ENCODE data around the gene BLM.
"Not testable (repeated sequence)": the region's sequence is repeated elsewhere in the genome, so short reads cannot be mapped to it uniquely, and the experiment has no call there.

DNA sequence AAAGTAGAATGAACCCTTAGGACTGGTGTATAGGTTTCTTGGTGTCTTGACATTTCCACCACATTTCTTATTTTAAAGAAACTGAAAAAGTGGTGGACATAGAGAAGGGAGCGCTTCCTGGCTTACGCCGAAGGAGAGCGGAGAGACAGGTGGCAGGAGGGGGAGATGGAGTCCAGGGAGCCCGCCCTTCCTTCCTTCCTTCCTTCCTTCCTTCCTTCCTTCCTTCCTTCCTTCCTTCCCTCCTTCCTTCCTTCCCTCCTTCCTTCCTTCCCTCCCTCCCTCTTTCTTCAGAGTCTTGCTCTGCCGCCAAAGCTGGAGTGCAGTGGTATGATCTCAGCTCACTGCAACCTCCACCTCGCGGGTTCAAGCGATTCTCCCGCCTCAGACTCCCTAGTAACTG is 43.8 kb upstream of the BLM start:
- TF ChIP-seq ZSCAN20 (CRISPR knock-in tag; IDR thresholded peaks at IDR 0.05); POLR2A (IDR thresholded peaks at IDR 0.05; ENCODE audit: low read length); RCOR1 (IDR thresholded peaks at IDR 0.05; ENCODE audit: low read depth, low read length); CBX8 (IDR thresholded peaks at IDR 0.05); CEBPB (IDR thresholded peaks at IDR 0.05); BHLHE40 (IDR thresholded peaks at IDR 0.05; ENCODE audit: low read depth, low read length); MAFK (IDR thresholded peaks at IDR 0.05; ENCODE audit: partially characterized antibody); MYC (IDR thresholded peaks at IDR 0.05; ENCODE audit: borderline replicate concordance, low read length); KDM1A (IDR thresholded peaks at IDR 0.05; ENCODE audit: low read depth); REST (IDR thresholded peaks at IDR 0.05): not testable (repeated sequence)
- TF ChIP-seq, protein P1, sequence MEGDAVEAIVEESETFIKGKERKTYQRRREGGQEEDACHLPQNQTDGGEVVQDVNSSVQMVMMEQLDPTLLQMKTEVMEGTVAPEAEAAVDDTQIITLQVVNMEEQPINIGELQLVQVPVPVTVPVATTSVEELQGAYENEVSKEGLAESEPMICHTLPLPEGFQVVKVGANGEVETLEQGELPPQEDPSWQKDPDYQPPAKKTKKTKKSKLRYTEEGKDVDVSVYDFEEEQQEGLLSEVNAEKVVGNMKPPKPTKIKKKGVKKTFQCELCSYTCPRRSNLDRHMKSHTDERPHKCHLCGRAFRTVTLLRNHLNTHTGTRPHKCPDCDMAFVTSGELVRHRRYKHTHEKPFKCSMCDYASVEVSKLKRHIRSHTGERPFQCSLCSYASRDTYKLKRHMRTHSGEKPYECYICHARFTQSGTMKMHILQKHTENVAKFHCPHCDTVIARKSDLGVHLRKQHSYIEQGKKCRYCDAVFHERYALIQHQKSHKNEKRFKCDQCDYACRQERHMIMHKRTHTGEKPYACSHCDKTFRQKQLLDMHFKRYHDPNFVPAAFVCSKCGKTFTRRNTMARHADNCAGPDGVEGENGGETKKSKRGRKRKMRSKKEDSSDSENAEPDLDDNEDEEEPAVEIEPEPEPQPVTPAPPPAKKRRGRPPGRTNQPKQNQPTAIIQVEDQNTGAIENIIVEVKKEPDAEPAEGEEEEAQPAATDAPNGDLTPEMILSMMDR (IDR thresholded peaks at IDR 0.05) = not testable (repeated sequence)
- TF ChIP-seq, protein P2, sequence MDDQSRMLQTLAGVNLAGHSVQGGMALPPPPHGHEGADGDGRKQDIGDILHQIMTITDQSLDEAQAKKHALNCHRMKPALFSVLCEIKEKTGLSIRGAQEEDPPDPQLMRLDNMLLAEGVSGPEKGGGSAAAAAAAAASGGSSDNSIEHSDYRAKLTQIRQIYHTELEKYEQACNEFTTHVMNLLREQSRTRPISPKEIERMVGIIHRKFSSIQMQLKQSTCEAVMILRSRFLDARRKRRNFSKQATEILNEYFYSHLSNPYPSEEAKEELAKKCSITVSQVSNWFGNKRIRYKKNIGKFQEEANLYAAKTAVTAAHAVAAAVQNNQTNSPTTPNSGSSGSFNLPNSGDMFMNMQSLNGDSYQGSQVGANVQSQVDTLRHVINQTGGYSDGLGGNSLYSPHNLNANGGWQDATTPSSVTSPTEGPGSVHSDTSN (IDR thresholded peaks at IDR 0.05) = not testable (repeated sequence)
